Measurements from ENCODE around the gene SH2B2. TPM values are rescaled to one million over a fixed set of nuclear protein-coding genes. Genes with fewer than 3 reads are reported as not detected.

SH2B2 gene
- total and polyA plus RNA-seq, 2 donors (not counting 3 experiments of a cell fraction or from before 2014, with no cell fraction given), result 0.69 to 0.73 TPM

GRCh38 chr7:102273749-102274712 lies 12.6 kb upstream of the SH2B2 start:
- dilution Hi-C loops (cut with MboI; ENCODE audit: extremely low pct_ligation_motif_present, low sequenced_read_pairs), result no loop called here
- Histone ChIP-seq H3K36me3 (ENCODE audit: control insufficient read depth in 2 of 2, extremely low read depth in 1 of 2, insufficient read depth in 2 of 2, low read length in 2 of 2) (no peaks in the 10 kb centered on the region), H3K4me2 (ENCODE audit: insufficient read depth, low read length) (no peak overlapping the region), H3K27me3 (ENCODE audit: control insufficient read depth in 2 of 2, insufficient read depth in 2 of 2, low read length in 2 of 2) (no peaks in the 10 kb centered on the region), H3K79me2 (ENCODE audit: control insufficient read depth, insufficient read depth, low read length) (no peaks in the 10 kb centered on the region), H3K4me3 (replicated peaks in 1 of 3; ENCODE audit: insufficient read depth in 1 of 3, low read depth in 1 of 3, low read length in 3 of 3) (no peak overlapping the region), H2AFZ (ENCODE audit: low read depth, low read length) (no peak overlapping the region), H4K20me1 (replicated peaks; ENCODE audit: control insufficient read depth, extremely low read depth, insufficient read depth, low read length) (no peaks in the 10 kb centered on the region), H3K27ac (ENCODE audit: insufficient read depth, low read depth, low read length) (no peak overlapping the region), H3K9me1 (replicated peaks; ENCODE audit: control insufficient read depth, extremely low read depth, insufficient read depth, low read length) (no peaks in the 10 kb centered on the region), H3K4me1 (ENCODE audit: control insufficient read depth, extremely low read depth, insufficient read depth, low read length) (no peaks in the 10 kb centered on the region), H3K9ac (replicated peaks; ENCODE audit: extremely low read depth, insufficient read depth, low read length) (no peak overlapping the region), H3K9me3 (replicated peaks; ENCODE audit: control insufficient read depth, insufficient read depth, low read length) (no peaks in the 10 kb centered on the region)
- CTCF ChIA-PET, result interaction anchor here (1.1 to 7.3 kb wide), 7 partner anchors 22 to 734 kb away, joined by 3 to 140 read pairs (median 6); no protein-coding TSS in a partner anchor
- TF ChIP-seq GATA2 (IDR thresholded peaks at IDR 0.05; ENCODE audit: insufficient read depth, insufficient read length, low read depth, low read length) (no peak), JUN (IDR thresholded peaks at IDR 0.05; ENCODE audit: borderline replicate concordance, insufficient read depth, insufficient read length, low read depth) (no peak), POLR2A (IDR thresholded peaks at IDR 0.05; ENCODE audit: low read depth, low read length) (no peak), POLR2AphosphoS5 (IDR thresholded peaks at IDR 0.05; ENCODE audit: insufficient read depth, low read depth, low read length) (no peak), EZH2 (IDR thresholded peaks at IDR 0.05; ENCODE audit: borderline replicate concordance, low read depth, low read length, severe bottlenecking) (no peak), MYC (IDR thresholded peaks at IDR 0.05; ENCODE audit: low read depth, low read length) (no peak), FOS (IDR thresholded peaks at IDR 0.05; ENCODE audit: borderline replicate concordance, insufficient read depth, low read length) (no peak), CTCF (IDR thresholded peaks at IDR 0.05; ENCODE audit: extremely low read depth in 1 of 2, insufficient read depth in 1 of 2, low read depth in 1 of 2, low read length in 2 of 2) (no peak)
- TF ChIP-seq, protein P1, sequence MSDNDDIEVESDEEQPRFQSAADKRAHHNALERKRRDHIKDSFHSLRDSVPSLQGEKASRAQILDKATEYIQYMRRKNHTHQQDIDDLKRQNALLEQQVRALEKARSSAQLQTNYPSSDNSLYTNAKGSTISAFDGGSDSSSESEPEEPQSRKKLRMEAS (IDR thresholded peaks at IDR 0.05; ENCODE audit: insufficient read depth, insufficient read length), result no peak
- no TSS peak for BruUV-seq (replicated peaks)
- FAIRE-seq (no peak), DNase-seq (ENCODE audit: low read depth, low spot score) (no peak)
- intact Hi-C loops (cut with micrococcal nuclease), result no loop called here
- POLR2A ChIA-PET, result no interaction called here

All from endothelial cell of umbilical vein (primary cell).